HG03064 (cell line): ENCODE data around the gene STRA8.
A peak's percentile ranks its signal among the peaks of the same experiment; 100 is the strongest.
"Not testable (repeated sequence)": the region's sequence is repeated elsewhere in the genome, so short reads cannot be mapped to it uniquely, and the experiment has no call there.

Experiments
- ATAC-seq: cut with Tn5 transposase; IDR thresholded peaks from one replicate; pipeline ENCODE4 v1.9.1; 2021; ENCODE audit warnings: low read depth; ENCODE audit not compliant: unreplicated experiment

STRA8 gene

DNA sequence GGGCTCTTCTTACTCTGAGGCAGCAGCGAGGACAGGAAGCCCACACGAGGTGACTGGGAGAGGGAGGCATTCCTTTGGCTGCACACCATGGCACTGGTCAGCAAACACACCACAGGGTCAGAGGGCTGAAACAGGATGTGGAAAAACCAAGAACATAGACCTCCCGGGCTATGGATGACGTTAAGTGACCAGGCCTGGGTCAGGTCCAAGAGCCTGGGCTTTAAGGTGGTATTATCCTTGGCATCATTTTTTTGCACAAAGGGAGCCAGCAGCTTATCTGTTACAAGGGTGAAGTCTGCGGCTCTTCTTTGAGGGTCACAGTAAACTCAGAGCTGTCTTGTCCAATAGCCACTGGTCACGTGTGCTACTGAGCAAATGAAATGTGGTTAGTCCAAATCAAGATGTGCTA lies 29.3 kb upstream of the STRA8 start:
- ATAC-seq, result no peak

DNA sequence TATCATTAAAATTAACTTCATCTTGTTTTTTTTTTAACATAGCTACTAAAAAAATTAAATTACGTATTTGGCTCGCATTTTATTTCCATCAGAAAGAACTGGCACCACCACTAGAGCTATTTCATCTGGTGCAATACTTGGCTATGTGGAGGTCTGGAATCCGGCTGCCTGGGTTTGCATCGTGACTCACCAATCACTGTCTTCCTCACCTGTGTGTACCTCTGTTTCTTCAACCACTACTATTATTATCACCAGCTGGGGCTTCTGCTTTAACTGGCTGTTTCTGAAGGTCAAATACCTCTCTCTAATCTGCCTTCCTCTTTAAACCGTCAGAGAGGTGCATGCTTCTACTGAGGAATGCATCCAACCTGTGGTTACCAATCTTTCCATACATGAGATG lies 28.8 kb upstream of the STRA8 start:
- no peak for ATAC-seq

DNA sequence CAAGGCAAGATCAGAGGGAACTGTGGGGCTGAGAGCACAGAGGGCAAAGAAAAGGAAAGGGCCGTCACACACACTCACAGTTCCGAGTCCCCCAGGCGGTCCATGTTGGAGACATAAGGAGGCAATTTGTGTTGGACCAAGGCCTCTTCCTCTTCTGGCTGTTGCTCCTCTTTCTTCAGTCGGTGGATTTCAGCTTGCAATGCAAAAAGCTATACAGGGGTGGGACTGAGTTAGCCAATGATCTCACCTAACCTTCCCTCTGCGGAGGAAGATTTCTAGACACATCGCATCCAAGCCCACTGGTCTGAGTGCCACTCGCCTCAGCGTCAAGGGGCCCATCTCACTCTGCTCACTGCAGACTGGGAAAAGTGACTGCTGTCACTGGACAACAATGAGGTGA lies 27.8 kb upstream of the STRA8 start:
- no peak for ATAC-seq

DNA sequence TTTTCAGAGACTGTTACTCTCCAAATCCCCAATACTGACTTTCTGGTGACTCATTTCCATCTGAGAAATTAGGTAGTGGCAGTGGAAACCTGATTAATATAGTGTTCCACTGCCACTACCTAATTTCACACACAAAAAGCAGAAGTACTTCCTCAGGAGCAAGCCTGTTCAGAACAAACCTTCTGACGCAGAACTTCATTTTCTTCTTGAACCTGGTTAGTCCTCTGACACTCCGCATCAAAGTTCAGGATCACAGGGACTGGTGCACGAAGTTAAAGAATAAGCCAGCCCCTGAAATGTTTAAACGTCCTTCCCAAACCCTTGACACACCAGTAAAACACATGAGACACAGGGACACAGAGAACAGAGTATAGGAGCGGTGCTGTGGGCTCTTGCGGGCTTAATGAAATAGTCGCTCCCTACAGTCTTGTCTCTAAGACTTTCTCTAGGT lies 26.7 kb upstream of the STRA8 start:
- peak; percentile 26 for ATAC-seq

DNA sequence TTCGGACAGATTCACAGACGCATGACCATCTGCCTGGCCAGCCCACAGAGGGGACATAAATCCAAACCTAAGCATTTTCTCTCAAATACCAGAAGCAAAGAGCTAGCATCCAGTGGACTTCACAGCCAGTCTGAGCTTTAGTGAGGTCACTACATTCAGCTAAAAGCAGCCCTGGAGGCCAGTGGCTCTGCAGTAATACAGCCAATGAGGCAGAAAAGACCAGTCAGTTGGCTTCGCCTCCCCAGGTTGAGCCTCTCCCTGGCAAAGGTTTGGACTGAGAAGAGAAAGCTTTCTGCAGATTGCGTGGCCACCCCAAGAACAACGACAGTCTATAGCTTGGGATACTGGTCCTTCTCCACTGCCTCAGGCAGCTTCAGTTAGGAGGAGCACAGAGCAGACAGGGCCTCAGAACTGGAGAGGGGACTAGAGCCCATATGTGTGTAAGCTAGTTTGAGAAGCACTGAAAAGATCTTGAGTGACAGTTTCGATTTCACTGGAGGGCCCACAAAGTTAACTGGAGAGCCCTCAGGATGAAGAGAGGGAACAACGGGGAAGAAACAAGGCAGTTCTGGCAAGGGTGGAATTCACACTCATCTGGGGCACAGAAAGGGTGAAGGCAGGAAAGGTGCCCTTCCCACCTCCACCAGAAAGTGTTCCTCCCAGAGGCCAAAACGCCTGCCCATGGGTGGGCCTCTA lies 26.1 kb upstream of the STRA8 start:
- no peak for ATAC-seq

DNA sequence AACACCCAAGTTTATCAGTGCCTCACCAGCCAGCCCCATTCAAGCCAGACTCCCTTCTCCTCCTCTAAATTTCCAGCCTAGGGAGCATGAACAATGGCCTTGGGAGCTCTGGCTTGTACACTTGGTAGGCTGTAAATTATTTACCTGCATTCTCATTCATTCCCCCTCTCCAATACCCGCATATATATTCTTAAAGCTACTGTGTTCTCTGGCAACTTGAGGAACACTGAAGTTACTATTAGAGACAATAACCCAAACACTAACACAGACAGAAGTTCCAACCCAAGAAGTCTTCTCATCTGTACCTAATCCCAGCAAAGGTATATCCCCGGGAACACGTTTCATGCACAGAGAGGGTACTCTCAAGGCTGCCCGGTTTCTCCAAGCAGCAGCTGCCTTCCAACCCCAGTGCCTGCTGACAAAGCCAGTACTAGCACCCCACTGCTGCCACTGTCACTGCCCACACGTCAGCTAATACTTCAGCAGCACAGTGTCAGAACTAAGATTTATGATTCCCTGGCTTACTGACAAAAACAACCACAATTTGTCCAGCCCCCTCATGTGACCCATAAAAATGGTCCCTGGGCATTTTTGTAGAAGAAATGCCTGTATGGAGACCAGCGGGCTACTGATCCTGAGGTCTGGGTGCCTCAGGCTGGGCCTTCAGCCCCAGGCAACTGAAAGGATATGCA lies 25.4 kb upstream of the STRA8 start:
- no peak for ATAC-seq

DNA sequence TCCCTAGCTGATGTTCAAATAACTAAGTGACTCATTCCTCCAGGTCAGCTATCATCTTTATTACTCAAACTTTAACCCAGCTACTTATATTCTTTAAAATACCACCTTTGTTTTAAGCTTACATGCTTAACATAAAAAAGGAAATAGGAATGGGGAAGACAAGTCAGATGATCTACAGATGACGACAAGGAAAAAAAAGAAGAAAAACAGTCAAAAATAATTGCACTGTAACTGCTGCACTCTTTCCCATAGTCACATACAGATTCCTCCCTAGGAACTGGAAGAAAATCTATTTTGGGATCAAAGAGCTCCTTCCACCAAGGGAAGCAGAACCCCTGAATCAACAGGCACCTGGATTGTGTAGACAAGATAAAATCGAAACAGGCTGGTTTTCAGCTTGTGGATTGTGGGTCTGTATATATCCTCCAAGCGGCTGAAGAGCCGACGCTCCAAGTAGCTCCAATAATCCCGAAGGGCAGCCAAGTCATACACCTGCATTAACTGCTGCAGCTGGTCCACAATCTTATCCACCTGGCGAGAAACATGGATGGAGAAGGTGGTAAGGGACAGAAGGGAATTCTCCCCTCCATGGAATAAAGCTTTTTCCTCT lies 24.3 kb upstream of the STRA8 start:
- no peak for ATAC-seq

DNA sequence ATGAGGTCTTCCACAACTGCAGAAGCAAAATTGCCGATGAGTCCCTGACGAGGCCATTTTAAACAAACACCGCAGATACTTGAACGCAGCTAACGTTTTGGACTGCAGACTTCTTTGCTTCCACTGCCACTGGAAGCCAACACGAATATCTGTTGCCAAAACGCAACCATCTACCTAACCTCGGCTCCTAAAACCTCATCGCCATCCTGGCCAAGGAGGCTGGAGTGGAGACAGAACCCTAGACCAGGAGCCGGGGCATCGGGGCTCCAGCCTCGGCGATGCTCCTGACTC lies 22.8 kb upstream of the STRA8 start:
- ATAC-seq, result no peak

DNA sequence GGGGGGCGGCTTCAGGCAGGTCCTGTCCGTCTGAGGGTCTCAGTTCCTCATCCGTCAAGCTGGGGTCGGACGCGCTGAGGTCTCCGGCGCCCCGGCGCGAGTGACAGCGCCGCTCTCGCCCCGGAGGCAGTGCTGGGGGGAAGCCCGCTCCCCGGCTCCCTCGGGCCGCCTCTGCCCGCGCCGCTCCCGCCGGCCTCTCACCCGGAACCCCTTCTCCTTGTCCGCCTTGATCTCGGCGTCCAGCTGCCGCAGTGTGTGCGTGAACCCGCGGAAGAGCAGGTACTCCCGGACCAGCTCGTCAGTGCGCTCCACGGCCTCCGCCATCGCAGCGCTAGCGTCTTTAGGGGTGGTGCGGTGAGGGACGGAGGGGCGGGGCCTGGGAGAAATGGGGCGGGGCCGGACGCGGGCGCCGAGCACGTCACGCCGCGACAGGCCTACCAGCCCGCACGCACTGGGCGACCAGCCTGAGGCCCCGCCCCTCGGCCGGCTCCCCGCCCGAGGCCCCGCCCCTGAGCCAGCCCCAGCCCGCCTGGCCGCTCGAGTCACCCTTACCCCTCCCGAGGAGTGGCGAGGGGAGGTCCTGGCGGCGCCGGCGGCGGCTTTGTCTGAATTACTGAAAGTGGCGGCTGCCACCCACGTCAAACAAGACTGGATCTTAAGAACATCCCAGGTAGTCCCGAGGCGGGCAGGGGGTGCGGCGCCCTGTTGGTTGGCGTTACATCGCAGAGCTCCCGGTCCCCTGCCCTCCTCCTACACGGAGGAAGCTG lies 22.3 kb upstream of the STRA8 start, which contains the start of gene WDR91:
TSS of gene WDR91 (minus strand) at position 348 of the 767 bp plus-strand sequence. CDS start at position 324, 24 bp downstream.
- ATAC-seq, result peak; percentile 71

DNA sequence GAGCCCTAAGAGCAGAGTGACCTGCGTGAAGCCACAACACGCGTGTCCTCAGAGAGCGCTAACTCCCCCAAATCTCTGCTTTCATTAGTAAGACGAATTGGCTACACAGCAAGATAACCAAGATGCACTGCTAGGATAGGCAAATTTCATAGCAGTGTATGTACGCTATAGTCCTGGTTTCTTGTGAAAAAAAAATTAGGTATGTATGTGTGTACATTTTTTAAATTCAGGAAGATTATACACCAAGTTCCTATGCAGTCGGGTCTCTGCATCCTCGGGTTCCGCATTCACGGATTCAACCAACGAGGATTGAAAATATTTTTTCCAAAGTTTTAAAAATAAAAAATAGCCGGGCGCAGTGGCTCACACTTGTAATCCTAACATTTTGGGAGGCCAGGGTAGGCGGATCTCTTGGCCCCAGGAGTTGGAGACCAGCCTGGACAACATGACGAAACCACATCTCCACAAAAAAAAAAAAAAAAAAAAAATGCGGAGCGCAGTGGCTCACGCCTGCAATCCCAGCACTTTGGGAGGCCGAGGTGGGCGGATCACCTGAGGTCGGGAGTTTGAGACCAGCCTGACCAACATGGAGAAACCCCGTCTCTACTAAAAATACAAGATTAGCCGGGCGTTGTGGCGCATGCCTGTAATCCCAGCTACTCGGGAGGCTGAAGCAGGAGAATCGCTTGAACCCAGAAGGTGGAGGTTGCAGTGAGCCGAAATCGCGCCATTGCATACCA lies 21.5 kb upstream of the STRA8 start:
- peak; percentile 24 for ATAC-seq

DNA sequence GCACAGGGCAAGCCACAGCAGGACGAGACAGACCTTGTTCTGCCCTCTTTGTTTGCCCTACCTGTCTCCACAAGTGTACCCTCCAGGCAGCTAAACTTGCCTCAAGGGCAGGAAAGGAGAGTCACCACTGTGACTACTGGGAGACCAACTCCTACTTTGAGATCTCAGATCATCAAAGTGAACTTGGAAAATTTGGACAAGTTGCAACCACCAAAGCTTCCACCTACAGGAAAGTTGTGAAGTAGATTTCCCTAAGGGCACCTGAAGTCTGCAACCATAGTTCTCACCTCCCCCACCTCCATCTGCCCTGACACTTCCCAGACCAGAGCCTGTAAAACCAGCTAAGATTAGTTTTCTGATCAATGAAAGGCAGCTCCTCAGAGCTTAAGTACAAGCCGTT lies 19.8 kb upstream of the STRA8 start:
- no peak for ATAC-seq

DNA sequence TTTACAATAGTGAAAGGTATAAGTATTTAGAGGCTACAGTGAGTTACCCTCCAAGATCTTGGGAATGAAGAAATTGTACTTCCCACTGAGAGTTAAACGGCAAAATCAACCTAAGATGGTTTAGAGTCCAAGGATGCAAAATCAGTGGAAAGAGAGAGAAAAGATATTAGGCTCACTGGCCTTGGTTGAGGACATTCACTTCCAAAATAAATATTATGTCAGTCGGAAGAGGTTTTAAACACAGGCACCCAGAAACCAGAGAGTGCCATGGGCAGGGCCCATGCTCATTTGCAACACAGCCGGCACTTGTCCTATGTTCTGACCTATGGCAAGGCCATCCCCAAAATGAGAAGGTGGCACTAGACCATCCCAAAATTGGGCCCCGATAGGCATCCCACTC lies 18.5 kb upstream of the STRA8 start:
- no peak for ATAC-seq

DNA sequence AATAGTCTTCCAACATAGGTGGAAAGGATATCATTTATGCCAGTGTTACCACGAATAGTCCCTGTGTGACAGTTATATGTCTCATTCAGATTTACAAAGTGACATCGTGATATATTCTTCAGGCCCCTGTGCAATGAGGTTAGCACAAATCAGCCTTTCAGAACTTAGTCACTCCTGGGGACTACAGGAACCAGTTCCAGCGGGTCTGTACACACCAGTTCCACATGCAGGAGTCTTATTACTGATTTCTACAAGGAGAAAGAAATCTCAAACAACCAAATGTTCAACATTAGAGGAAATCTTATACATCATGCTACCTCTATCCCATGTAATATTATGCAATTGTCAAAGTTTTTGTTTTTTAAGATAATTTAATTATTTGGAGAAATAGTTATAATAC lies 17.9 kb upstream of the STRA8 start:
- no peak for ATAC-seq

DNA sequence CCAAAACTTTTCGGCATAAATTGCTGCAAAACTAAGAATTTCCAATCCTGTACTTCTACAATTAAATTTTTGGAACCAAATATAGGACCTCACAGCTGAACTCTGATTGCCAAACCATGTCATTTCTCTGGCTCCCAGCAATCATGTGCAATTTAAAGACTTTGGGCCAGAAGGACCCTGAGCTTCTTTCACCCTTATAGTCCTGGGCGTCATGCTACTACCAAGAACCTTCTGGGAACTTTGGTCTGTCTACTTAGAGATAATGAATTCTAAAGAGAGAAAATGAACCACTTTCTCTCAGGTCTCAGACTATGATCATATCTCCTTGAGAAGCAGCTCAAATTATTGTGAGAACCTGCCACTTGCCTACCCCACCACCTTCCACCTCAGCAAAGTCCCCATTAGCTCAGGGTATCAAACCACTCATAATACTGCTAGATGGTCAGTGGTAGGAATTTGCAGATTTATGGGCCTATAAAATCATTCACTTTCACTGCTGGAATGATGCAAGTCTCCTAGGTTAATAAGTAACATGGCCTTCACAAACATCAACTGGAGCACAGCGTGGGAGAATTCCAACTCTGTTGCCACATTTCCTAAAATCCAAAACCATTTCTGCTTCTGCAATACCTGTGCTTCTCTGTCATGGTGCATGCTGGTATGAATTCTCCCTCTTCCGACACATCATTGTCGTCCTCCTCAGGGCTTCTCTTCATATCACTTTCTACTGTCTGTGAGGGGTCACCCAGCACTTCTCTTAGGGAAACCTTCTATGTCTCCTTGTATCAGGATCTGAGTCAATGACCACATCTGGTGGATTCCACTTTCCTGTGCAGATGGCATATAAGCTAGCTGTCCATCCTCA lies 15.8 kb upstream of the STRA8 start:
- no peak for ATAC-seq

DNA sequence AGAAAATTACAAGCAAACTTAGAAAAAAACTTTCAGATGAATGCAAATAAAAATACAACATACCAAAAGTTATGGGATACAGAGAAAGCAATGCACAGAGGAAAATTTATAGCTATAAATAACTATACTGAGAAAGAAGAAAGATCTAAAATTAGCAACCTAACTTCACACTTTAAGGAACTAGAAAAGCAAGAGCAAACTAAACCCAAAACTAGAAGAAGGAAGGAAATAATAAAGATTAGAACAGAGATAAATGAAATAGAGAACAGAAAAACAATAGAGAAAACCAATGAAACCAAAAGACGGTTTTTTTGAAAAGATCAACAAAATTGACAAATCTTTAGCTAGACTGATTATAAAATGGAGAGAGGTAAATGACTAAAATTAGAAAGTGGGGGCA lies 9.6 kb upstream of the STRA8 start:
- peak; percentile 56 for ATAC-seq

DNA sequence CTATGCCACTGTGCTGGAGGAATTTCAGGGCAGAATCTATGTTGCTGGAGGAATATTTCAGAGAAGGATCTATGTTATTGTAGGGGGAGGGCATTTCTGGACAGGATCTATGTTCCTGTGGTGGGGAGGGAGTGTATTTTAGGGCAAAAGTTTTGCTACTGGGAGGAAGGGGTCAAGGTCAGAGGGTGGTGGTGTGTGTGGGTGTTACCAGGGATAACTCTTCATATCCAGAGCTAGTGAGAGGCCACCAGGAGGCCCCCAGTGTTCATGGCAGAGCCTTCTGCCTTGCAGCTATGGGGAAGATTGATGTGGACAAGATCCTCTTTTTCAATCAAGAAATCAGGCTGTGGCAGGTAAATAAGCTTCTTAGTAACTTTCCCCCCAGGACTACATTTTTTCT lies 2.0 kb upstream of the STRA8 start:
- ATAC-seq, result no peak

DNA sequence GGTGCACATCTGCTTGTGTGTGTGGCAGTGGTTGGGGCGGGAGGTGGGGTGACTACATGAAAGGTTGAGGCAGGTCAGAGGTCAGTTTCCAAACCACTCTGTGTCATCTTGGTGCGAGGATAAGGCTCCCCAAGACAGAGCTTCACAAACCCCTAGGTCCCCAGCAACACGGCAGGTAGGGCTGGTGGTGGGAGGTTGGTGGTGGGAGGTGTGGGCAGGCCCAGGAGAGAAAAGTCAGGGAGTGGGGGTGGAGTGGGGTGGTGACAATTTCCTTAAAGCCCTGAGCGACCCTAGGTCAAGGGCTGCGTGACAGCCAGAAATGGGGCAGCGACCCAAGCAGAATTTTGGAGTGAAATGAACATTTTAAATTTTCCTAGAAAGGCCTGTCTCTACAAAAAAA lies 1.6 kb upstream of the STRA8 start:
- no peak for ATAC-seq

DNA sequence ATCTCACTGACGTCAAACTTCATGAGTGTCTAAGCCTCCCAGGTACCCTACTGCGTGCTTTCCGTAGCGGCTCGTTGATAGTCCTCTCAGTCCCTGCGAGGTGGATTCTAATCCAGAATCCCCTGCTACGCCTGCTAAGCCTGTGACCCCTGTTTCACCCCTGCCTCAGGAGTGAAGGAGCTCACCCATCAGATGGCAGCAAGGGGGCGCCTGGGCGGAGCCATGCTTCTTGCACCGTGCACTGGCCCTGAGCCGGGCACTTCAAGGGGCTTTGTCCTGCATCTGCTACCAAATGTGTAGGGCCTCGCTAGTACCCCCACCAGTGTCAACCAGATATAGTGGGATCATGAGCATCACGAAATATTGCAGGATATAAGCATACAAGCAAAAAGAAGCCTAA lies 918 bp upstream of the STRA8 start:
- ATAC-seq, result no peak

DNA sequence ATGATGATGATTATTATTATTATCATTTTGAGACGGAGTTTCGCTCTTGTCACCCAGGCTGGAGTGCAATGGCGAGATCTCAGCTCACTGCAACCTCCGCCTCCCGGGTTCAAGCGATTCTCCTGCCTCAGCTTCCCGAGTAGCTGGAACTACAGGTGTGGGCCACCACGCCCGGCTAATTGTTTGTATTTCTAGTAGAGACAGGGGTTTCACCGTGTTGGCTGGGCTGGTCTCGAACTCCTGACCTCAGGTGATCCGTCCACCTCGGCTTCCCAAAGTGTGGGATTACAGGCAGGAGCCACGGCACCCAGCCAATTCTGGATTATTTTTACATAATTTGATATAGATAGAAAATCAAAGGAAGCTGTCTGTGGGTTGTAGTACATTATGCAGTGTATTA lies 457 bp downstream of the STRA8 start:
- not testable (repeated sequence) for ATAC-seq

DNA sequence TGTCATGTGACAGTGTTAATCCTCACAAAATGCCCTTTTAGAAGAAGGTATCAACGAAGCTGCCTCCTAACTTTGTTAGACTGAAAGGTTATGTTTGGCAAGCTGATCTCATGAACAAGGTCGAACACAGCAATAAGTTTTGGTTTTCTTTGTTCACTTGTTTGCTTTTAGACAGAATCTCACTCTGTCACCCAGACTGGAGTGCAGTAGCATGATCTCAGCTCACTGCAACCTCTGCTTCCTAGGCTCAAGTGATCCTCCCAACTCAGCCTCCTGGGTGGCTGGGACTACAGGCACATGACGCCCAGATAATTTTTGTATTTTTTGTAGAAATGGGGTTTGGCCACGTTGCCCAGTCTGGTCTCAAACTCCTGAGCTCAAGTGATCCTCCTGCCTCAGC lies 1.1 kb downstream of the STRA8 start:
- no peak for ATAC-seq
